ENCODE measurements around the gene ARHGAP31.

- TF ChIP-seq CTCF (IDR thresholded peaks at IDR 0.05) = no peak
- TF ChIP-seq POLR2A (IDR thresholded peaks at IDR 0.05) = no peak
- TF ChIP-seq POLR2AphosphoS5 (IDR thresholded peaks at IDR 0.05) = no peak
These were observed 134.4 kb downstream of the ARHGAP31 start for GRCh38 chr3:119428538-119428937.
